ENCODE measurements around the gene NELL1. TPM values are rescaled to one million over a fixed set of nuclear protein-coding genes. Genes with fewer than 3 reads are reported as not detected.

NELL1 gene
- total RNA-seq, 2 donors from 2014 or later: not detected

- intact Hi-C loops (cut with DNase I): no loop called here
- WGBS, 2 donors: 19 to 34% methylated on average over 1 of the region's 1 CpG
- Histone ChIP-seq H3K4me3 (no peak overlapping the region), H3K4me1 (no peaks in the 10 kb centered on the region), H3K36me3 (replicated peaks in 1 of 2; ENCODE audit: insufficient read depth in 1 of 2, low read depth in 2 of 2) (no peaks in the 10 kb centered on the region), H3K27me3 (no peaks in the 10 kb centered on the region), H3K27ac (no peak overlapping the region), H3K9me3 (no peaks in the 10 kb centered on the region)
- ATAC-seq (no peak), DNase-seq (no peak)
- TF ChIP-seq CTCF (IDR thresholded peaks at IDR 0.05): no peak
- TF ChIP-seq POLR2A (IDR thresholded peaks at IDR 0.05): no peak
Measured at GRCh38 chr11:20658135-20658534, 11.3 kb upstream of the NELL1 start.

- 42 to 49% methylated on average over 3 of the region's 3 CpGs for WGBS, 2 donors
- Histone ChIP-seq H3K27ac (no peak overlapping the region), H3K9me3 (no peaks in the 10 kb centered on the region), H3K4me3 (no peak overlapping the region), H3K4me1 (no peaks in the 10 kb centered on the region), H3K36me3 (replicated peaks in 1 of 2; ENCODE audit: insufficient read depth in 1 of 2, low read depth in 2 of 2) (no peaks in the 10 kb centered on the region), H3K27me3 (no peaks in the 10 kb centered on the region)
- DNase-seq (no peak), ATAC-seq (no peak)
- intact Hi-C loops (cut with DNase I): no loop called here
- TF ChIP-seq POLR2A (IDR thresholded peaks at IDR 0.05): no peak
- no peak for TF ChIP-seq CTCF (IDR thresholded peaks at IDR 0.05)
Measured at GRCh38 chr11:20661445-20661844, 7.9 kb upstream of the NELL1 start.

GRCh38 chr11:20661850-20662249 is 7.5 kb upstream of the NELL1 start:
- Histone ChIP-seq H3K9me3 (no peaks in the 10 kb centered on the region), H3K27me3 (no peaks in the 10 kb centered on the region), H3K4me1 (no peaks in the 10 kb centered on the region), H3K36me3 (replicated peaks in 1 of 2; ENCODE audit: insufficient read depth in 1 of 2, low read depth in 2 of 2) (no peaks in the 10 kb centered on the region), H3K4me3 (no peak overlapping the region), H3K27ac (no peak overlapping the region)
- intact Hi-C loops (cut with DNase I): no loop called here
- ATAC-seq (no peak), DNase-seq (no peak)
- no peak for TF ChIP-seq CTCF (IDR thresholded peaks at IDR 0.05)
- no peak for TF ChIP-seq POLR2A (IDR thresholded peaks at IDR 0.05)
- WGBS, 2 donors: 62 to 67% methylated on average over 3 of the region's 3 CpGs

- H3K9me3 ChIP-seq: no peaks in the 10 kb centered on the region
- ATAC-seq: no peak
- TF ChIP-seq POLR2A (IDR thresholded peaks at IDR 0.05): no peak
- no peak for TF ChIP-seq CTCF (IDR thresholded peaks at IDR 0.05)
- H3K27ac ChIP-seq: no peak overlapping the region
- 6 to 9% methylated on average over 10 of the region's 10 CpGs for WGBS, 2 donors
- no peak overlapping the region for H3K4me3 ChIP-seq
- peaks cover 19% of the 10 kb centered on the region for H3K4me1 ChIP-seq
- intact Hi-C loops (cut with DNase I): no loop called here
- no peaks in the 10 kb centered on the region for H3K36me3 ChIP-seq (replicated peaks in 1 of 2; ENCODE audit: insufficient read depth in 1 of 2, low read depth in 2 of 2)
- no peak for DNase-seq
- H3K27me3 ChIP-seq: peaks cover 0 to 15% of the 10 kb centered on the region in 2 donors
Measured at GRCh38 chr11:20668131-20668809, 1.1 kb upstream of the NELL1 start.

Data from body of pancreas (tissue), 4 donors.